Keratinocyte (primary cell): Measurements from ENCODE around the gene F11R. TPM values are rescaled to one million over a fixed set of nuclear protein-coding genes. Genes with fewer than 3 reads are reported as not detected.

ENCODE experiments used
- DNase-seq: peaks from one replicate; pipeline ENCODE4 v3.0.0-alpha.2; 2011; ENCODE audit warnings: low read depth, missing footprints, low spot score
- FAIRE-seq: peaks from 2 replicates; lab custom pipeline; 2011; peaks lifted over from hg19 to GRCh38; lab: Jason Lieb, UNC
- H2AFZ ChIP-seq: 2 replicates; pipeline ENCODE4 v1.6.0; 2012; ENCODE audit warnings: low read length, control low read depth, inconsistent platforms; ENCODE audit not compliant: control insufficient read depth
- H3K27ac ChIP-seq: 2 replicates; pipeline ENCODE4 v1.5.1; 2011; ENCODE audit warnings: low read length; ENCODE audit not compliant: control insufficient read depth, insufficient read depth
- H3K27me3 ChIP-seq: 3 replicates; pipeline ENCODE4 v1.6.0; 2011; ENCODE audit warnings: low read length; ENCODE audit not compliant: control insufficient read depth, insufficient read depth; ENCODE audit errors: extremely low read depth
- H3K36me3 ChIP-seq, 2 experiments: 2 replicates in 1 of 2; 3 replicates in 1 of 2; pipeline ENCODE4 v1.5.1; 2011; ENCODE audit warnings: low read length in 2 of 2, mild to moderate bottlenecking in 1 of 2; ENCODE audit not compliant: control insufficient read depth in 2 of 2, insufficient read depth in 2 of 2; ENCODE audit errors: extremely low read depth in 1 of 2
- H3K4me1 ChIP-seq: 3 replicates; pipeline ENCODE4 v1.5.1; 2011; ENCODE audit warnings: low read length; ENCODE audit not compliant: control insufficient read depth, insufficient read depth; ENCODE audit errors: extremely low read depth
- H3K4me2 ChIP-seq: 3 replicates; pipeline ENCODE4 v1.6.0; 2011; ENCODE audit warnings: low read depth, low read length; ENCODE audit not compliant: control insufficient read depth, insufficient read depth; ENCODE audit errors: extremely low read depth
- H3K4me3 ChIP-seq, 3 experiments: fragments of 200-600 bp in 1 of 3; sonication (generic) in 1 of 3; 2 replicates in 2 of 3; 3 replicates in 1 of 3; pipeline ENCODE4 v1.5.1; 2011 to 2016; ENCODE audit warnings: low read length in 3 of 3, mild to moderate bottlenecking in 3 of 3, control low read depth in 2 of 3, inconsistent platforms in 1 of 3, low read depth in 1 of 3, mixed read lengths in 1 of 3, mixed run types in 1 of 3, moderate library complexity in 1 of 3; ENCODE audit not compliant: control insufficient read depth in 2 of 3, insufficient read depth in 2 of 3; ENCODE audit errors: extremely low read depth in 1 of 3
- H3K79me2 ChIP-seq: 2 replicates; pipeline ENCODE4 v1.6.0; 2012; ENCODE audit warnings: low read length; ENCODE audit not compliant: control insufficient read depth, insufficient read depth
- H3K9ac ChIP-seq: 3 replicates; pipeline ENCODE4 v1.6.0; 2011; ENCODE audit warnings: low read length; ENCODE audit not compliant: control insufficient read depth, insufficient read depth; ENCODE audit errors: extremely low read depth
- H3K9me1 ChIP-seq: 3 replicates; pipeline ENCODE4 v1.6.0; 2011; ENCODE audit warnings: low read length; ENCODE audit not compliant: control insufficient read depth, insufficient read depth; ENCODE audit errors: extremely low read depth
- H3K9me3 ChIP-seq: 2 replicates; pipeline ENCODE4 v1.5.1; 2012; ENCODE audit warnings: low read depth, low read length; ENCODE audit not compliant: control insufficient read depth
- H4K20me1 ChIP-seq: 3 replicates; pipeline ENCODE4 v1.6.0; 2011; ENCODE audit warnings: low read length; ENCODE audit not compliant: control insufficient read depth, insufficient read depth; ENCODE audit errors: extremely low read depth
- CTCF ChIP-seq, 3 experiments: IDR thresholded peaks in 1 of 3; conservative IDR thresholded peaks in 1 of 3; optimal IDR thresholded peaks in 1 of 3; 2 replicates in 2 of 3; 3 replicates in 1 of 3; pipeline versions ENCODE3 to v1.5.1; 2011; ENCODE audit warnings: low read length in 3 of 3, mild to moderate bottlenecking in 3 of 3, moderate library complexity in 2 of 3, control low read depth in 1 of 3, inconsistent platforms in 1 of 3; ENCODE audit not compliant: insufficient read depth in 2 of 3; ENCODE audit errors: extremely low read depth in 1 of 3
- EZH2 ChIP-seq: IDR thresholded peaks from one replicate; pipeline ENCODE4 v1.6.1; 2012; ENCODE audit warnings: inconsistent platforms, mild to moderate bottlenecking, low read length, moderate library complexity
- dilution Hi-C: fragments of 300-500 bp; cut with MboI; formaldehyde crosslinking; loops from one replicate; pipeline ENCODE4 v1.7.0; 2020; ENCODE audit warnings: low sequenced_read_pairs; ENCODE audit not compliant: extremely low pct_ligation_motif_present
- polyA plus RNA-seq, 5 experiments: library from polyadenylated mRNA; depleted of rRNA in 3 of 5; stranded (reverse) in 3 of 5; stranded (forward) in 1 of 5; unstranded in 1 of 5; fragments of >200 nt; gene quantifications; 1 replicate in 1 of 5; 2 replicates in 3 of 5; 3 replicates in 1 of 5; pipeline versions ENCODE4 v1.2.1 to v1.2.3, GENCODE V29; 2011 to 2012; ENCODE audit warnings: missing spikeins in 2 of 5, low read depth in 1 of 5, low replicate concordance in 1 of 5

The F11R gene
- polyA plus RNA-seq, 1 donor (not counting 4 experiments of a cell fraction or from before 2014, with no cell fraction given): 224 TPM

- TF ChIP-seq CTCF (optimal IDR thresholded peaks at IDR 0.05 in 1 of 3, IDR thresholded peaks at IDR 0.05 in 1 of 3, conservative IDR thresholded peaks at IDR 0.05 in 1 of 3; ENCODE audit: extremely low read depth in 1 of 3, insufficient read depth in 2 of 3, low read length in 3 of 3): no peak
- TF ChIP-seq EZH2: no peak
- Histone ChIP-seq H3K27ac (no peak overlapping the region), H3K79me2 (no peaks in the 10 kb centered on the region), H4K20me1 (no peaks in the 10 kb centered on the region), H3K27me3 (no peaks in the 10 kb centered on the region), H3K9me3 (no peaks in the 10 kb centered on the region), H3K4me1 (no peaks in the 10 kb centered on the region), H3K4me3 (no peak overlapping the region), H3K9ac (no peak overlapping the region), H2AFZ (no peak overlapping the region), H3K4me2 (no peak overlapping the region), H3K36me3 (no peaks in the 10 kb centered on the region), H3K9me1 (no peaks in the 10 kb centered on the region)
- dilution Hi-C loops: no loop called here
- FAIRE-seq: no peak
- no peak for DNase-seq
Measured at GRCh38 chr1:160961419-160961818, 59.5 kb downstream of the F11R start.

GRCh38 chr1:160956966-160957365 lies 64.0 kb downstream of the F11R start:
- Histone ChIP-seq H3K36me3 (no peaks in the 10 kb centered on the region), H3K27ac (no peak overlapping the region), H3K9me3 (no peaks in the 10 kb centered on the region), H3K79me2 (no peaks in the 10 kb centered on the region), H3K4me3 (no peak overlapping the region), H3K4me2 (no peak overlapping the region), H4K20me1 (no peaks in the 10 kb centered on the region), H3K4me1 (peaks cover 13% of the 10 kb centered on the region), H3K9ac (no peak overlapping the region), H3K9me1 (no peaks in the 10 kb centered on the region), H2AFZ (peak overlapping the region; percentile 51), H3K27me3 (no peaks in the 10 kb centered on the region)
- TF ChIP-seq CTCF (optimal IDR thresholded peaks at IDR 0.05 in 1 of 3, IDR thresholded peaks at IDR 0.05 in 1 of 3, conservative IDR thresholded peaks at IDR 0.05 in 1 of 3; ENCODE audit: extremely low read depth in 1 of 3, insufficient read depth in 2 of 3, low read length in 3 of 3): no peak
- no peak for TF ChIP-seq EZH2
- dilution Hi-C loops: no loop called here
- FAIRE-seq: no peak
- no peak for DNase-seq
